ENCODE results near the gene ADA.
A peak's percentile ranks its signal among the peaks of the same experiment; 100 is the strongest.

ADA gene

GRCh38 chr20:44580581-44581268 lies 70.8 kb downstream of the ADA start:
- no peak for DNase-seq (ENCODE audit: low read depth)

- no peak for DNase-seq (ENCODE audit: low read depth)
Observed at GRCh38 chr20:44579313-44580081, 72.0 kb downstream of the ADA start.

GRCh38 chr20:44576297-44576696 lies 75.2 kb downstream of the ADA start:
- DNase-seq (ENCODE audit: low read depth) = no peak

- no peak for DNase-seq (ENCODE audit: low read depth)
Observed at GRCh38 chr20:44574372-44574771, 77.1 kb downstream of the ADA start.

GRCh38 chr20:44573501-44573869 lies 78.0 kb downstream of the ADA start:
- no peak for DNase-seq (ENCODE audit: low read depth)

GRCh38 chr20:44572551-44573500 lies 78.7 kb downstream of the ADA start:
- peak; percentile 90 for DNase-seq (ENCODE audit: low read depth)

- no peak for DNase-seq (ENCODE audit: low read depth)
Observed at GRCh38 chr20:44571362-44571988, 80.0 kb downstream of the ADA start.

- no peak for DNase-seq (ENCODE audit: low read depth)
Observed at GRCh38 chr20:44570367-44570766, 81.1 kb downstream of the ADA start.

All from GM04503 (cell line).